Left ventricle myocardium inferior (tissue), 1 donor: ENCODE data around the gene BTG2. TPM values are rescaled to one million over a fixed set of nuclear protein-coding genes. Genes with fewer than 3 reads are reported as not detected.

Experiments
- DNase-seq: peaks from one replicate; pipeline ENCODE4 v3.0.0-alpha.2; 2020
- H3K27ac ChIP-seq: fragments of 200-600 bp; replicated peaks from 2 replicates; pipeline ENCODE4 v1.8.0; 2021
- H3K27me3 ChIP-seq: fragments of 200-600 bp; 2 replicates; pipeline ENCODE4 v1.8.0; 2021; ENCODE audit warnings: low read depth
- H3K36me3 ChIP-seq: fragments of 200-600 bp; 2 replicates; pipeline ENCODE4 v1.8.0; 2021
- H3K4me1 ChIP-seq: fragments of 200-600 bp; 2 replicates; pipeline ENCODE4 v1.8.0; 2021
- H3K4me3 ChIP-seq: fragments of 200-600 bp; 2 replicates; pipeline ENCODE4 v1.8.0; 2021; ENCODE audit warnings: mild to moderate bottlenecking, moderate library complexity
- H3K9me3 ChIP-seq: fragments of 200-600 bp; replicated peaks from 2 replicates; pipeline ENCODE4 v1.8.0; 2021
- CTCF ChIP-seq: fragments of 200-600 bp; IDR thresholded peaks from 2 replicates; pipeline ENCODE4 v1.8.0; 2021; ENCODE audit warnings: antibody characterized with exemption, mild to moderate bottlenecking, borderline replicate concordance
- intact Hi-C: fragments of 100-400 bp; cut with micrococcal nuclease; formaldehyde crosslinking; loops from one replicate; pipeline ENCODE4 v1.11.0; 2022
- total RNA-seq: library from RNA; stranded (reverse); fragmentation: NEBNext Ultra II Directional; extraction: Animal tissue kit (Norgen Biotek cat#: 25700); gene quantifications from one replicate; pipeline ENCODE4 v1.2.1, GENCODE V29; 2021
- donor health status: DM: no; HTN: yes; CAD: no; lungs with severe emphysema.

The BTG2 gene
- total RNA-seq, 1 donor from 2014 or later = 73.7 TPM

- Histone ChIP-seq H3K9me3 (no peaks in the 10 kb centered on the region), H3K27ac (peak overlapping the region; percentile 92), H3K4me3 (peak overlapping the region; percentile 74), H3K36me3 (no peaks in the 10 kb centered on the region), H3K27me3 (no peaks in the 10 kb centered on the region), H3K4me1 (peaks cover 27% of the 10 kb centered on the region)
- peak; percentile 81 for DNase-seq
- intact Hi-C loops = no loop called here
- peak; percentile 99 for TF ChIP-seq CTCF
These were observed 37.9 kb upstream of the BTG2 start for GRCh38 chr1:203267347-203267846.

DNA sequence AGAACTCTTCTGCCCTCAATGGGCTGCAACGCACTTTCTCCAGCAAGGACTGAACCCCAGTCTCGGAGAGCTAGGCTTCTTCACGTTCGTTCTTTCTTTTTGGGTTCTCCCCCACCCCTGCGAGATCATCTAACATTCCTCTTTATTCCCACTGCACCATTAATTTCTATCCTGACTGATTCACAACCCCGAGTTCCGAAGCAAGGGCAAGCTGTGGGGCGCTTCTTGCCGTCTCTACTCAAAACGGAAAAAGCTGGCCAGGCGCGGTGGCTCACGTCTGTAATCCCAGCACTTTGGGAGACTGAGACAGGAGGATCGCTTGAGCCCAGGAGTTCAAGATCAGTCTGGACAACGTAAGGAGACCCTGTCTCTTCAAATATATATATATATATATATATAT lies 37.4 kb upstream of the BTG2 start:
- no peak for TF ChIP-seq CTCF
- Histone ChIP-seq H3K4me3 (peak overlapping the region; percentile 74), H3K9me3 (no peaks in the 10 kb centered on the region), H3K27ac (peak overlapping the region; percentile 92), H3K36me3 (no peaks in the 10 kb centered on the region), H3K27me3 (no peaks in the 10 kb centered on the region), H3K4me1 (peaks cover 32% of the 10 kb centered on the region)
- no peak for DNase-seq
- intact Hi-C loops = no loop called here

DNA sequence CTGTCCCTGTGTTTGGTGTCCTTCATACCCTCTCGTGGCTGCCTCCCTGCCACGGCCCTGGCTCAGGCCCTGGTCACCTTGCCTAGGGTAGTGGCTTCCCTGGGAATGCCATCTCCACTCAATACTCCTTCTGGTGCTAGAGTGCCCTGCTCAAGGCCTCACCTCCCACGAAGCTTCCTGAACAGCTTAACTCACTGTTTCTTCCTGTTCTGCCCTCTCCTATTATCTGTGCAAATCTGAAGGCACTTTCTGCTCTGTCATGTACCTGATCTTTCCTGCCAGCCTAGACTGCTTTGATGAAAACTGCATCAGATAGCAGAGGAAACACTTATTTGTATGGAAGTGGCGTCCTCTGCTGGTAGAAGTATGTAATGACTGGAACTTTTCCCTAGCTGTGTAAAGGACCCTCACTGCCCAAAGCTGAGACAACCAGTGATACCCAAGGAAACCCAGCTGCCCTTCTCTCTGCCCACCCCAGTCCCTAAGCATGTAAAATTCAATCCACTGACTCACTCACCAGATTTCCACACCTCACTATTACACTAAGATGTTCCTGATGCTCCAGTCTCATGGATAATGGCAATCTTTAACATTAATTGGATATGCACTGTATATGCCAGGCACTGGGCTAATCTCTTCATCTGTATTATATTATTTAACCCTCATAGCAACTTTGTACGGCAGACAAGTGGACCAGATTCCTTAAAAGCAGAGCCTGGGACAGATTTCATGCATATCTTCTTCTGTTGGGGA lies 36.2 kb upstream of the BTG2 start:
- H3K4me3 ChIP-seq = no peak overlapping the region
- no peaks in the 10 kb centered on the region for H3K36me3 ChIP-seq
- no peak for DNase-seq
- intact Hi-C loops = no loop called here
- H3K27ac ChIP-seq = no peak overlapping the region
- H3K4me1 ChIP-seq = peaks cover 44% of the 10 kb centered on the region
- peak; percentile 92 for TF ChIP-seq CTCF
- no peaks in the 10 kb centered on the region for H3K27me3 ChIP-seq
- H3K9me3 ChIP-seq = no peaks in the 10 kb centered on the region

DNA sequence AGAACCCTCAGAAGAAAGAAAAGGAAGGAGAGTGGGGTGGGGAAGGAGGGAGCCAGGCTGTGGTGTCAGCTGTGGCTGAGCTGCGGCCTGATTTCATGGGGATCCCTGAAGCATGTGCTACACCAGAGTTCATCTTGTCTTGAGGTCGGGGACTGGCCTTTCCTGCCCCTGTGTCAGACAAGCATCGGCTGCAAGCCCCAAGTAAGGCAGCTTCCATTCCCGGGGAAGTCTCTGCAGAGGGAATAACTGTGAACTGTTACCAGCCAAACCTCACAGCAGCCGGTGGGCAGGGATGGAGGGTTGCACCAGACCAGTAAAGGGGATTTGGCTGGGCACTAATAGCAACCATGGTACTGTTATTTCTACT lies 35.7 kb upstream of the BTG2 start:
- Histone ChIP-seq H3K36me3 (no peaks in the 10 kb centered on the region), H3K9me3 (no peaks in the 10 kb centered on the region), H3K4me3 (no peak overlapping the region), H3K4me1 (peaks cover 49% of the 10 kb centered on the region), H3K27me3 (no peaks in the 10 kb centered on the region), H3K27ac (no peak overlapping the region)
- intact Hi-C loops = loop anchor here (5.0 to 10.0 kb wide), 3 partner anchors 38 to 215 kb away; partner anchors contain the start of gene BTG2
- TF ChIP-seq CTCF = no peak
- no peak for DNase-seq

- no peak overlapping the region for H3K4me3 ChIP-seq
- no peaks in the 10 kb centered on the region for H3K27me3 ChIP-seq
- intact Hi-C loops = loop anchor here (5.0 to 10.0 kb wide), 3 partner anchors 37 to 214 kb away; partner anchors contain the start of gene BTG2
- no peaks in the 10 kb centered on the region for H3K36me3 ChIP-seq
- no peak for DNase-seq
- no peaks in the 10 kb centered on the region for H3K9me3 ChIP-seq
- H3K4me1 ChIP-seq = peaks cover 57% of the 10 kb centered on the region
- TF ChIP-seq CTCF = no peak
- H3K27ac ChIP-seq = no peak overlapping the region
These were observed 34.9 kb upstream of the BTG2 start for GRCh38 chr1:203270448-203270847.
